ENCODE measurements around the gene PADI1.

DNA sequence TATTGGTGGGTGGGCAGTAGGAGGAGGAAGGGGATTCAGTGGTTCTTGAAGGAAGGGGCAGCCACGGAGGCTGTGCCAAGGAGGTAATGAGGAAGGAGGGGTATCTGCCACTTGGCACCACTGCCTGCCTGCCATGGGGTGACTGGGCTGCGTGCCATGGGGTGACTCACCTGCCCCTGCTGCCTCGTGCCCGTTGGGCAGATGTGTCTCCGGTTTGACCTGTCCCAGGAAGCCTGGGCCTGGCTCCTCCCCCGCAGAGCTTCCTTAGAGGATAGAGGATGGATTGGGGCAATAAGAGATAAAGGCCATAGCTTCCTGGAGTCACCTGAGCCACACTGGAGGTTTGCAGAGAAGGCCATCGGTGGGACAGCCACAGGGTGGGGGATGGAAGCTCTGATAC, 45.7 kb downstream of the PADI1 start:
- TF ChIP-seq MXI1 (conservative IDR thresholded peaks at IDR 0.05; ENCODE audit: poor library complexity, severe bottlenecking) (no peak), POLR2AphosphoS5 (IDR thresholded peaks at IDR 0.05) (no peak)
- TF ChIP-seq, protein P1, sequence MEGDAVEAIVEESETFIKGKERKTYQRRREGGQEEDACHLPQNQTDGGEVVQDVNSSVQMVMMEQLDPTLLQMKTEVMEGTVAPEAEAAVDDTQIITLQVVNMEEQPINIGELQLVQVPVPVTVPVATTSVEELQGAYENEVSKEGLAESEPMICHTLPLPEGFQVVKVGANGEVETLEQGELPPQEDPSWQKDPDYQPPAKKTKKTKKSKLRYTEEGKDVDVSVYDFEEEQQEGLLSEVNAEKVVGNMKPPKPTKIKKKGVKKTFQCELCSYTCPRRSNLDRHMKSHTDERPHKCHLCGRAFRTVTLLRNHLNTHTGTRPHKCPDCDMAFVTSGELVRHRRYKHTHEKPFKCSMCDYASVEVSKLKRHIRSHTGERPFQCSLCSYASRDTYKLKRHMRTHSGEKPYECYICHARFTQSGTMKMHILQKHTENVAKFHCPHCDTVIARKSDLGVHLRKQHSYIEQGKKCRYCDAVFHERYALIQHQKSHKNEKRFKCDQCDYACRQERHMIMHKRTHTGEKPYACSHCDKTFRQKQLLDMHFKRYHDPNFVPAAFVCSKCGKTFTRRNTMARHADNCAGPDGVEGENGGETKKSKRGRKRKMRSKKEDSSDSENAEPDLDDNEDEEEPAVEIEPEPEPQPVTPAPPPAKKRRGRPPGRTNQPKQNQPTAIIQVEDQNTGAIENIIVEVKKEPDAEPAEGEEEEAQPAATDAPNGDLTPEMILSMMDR (IDR thresholded peaks at IDR 0.05; ENCODE audit: poor library complexity, severe bottlenecking): no peak
- TF ChIP-seq, protein P2, sequence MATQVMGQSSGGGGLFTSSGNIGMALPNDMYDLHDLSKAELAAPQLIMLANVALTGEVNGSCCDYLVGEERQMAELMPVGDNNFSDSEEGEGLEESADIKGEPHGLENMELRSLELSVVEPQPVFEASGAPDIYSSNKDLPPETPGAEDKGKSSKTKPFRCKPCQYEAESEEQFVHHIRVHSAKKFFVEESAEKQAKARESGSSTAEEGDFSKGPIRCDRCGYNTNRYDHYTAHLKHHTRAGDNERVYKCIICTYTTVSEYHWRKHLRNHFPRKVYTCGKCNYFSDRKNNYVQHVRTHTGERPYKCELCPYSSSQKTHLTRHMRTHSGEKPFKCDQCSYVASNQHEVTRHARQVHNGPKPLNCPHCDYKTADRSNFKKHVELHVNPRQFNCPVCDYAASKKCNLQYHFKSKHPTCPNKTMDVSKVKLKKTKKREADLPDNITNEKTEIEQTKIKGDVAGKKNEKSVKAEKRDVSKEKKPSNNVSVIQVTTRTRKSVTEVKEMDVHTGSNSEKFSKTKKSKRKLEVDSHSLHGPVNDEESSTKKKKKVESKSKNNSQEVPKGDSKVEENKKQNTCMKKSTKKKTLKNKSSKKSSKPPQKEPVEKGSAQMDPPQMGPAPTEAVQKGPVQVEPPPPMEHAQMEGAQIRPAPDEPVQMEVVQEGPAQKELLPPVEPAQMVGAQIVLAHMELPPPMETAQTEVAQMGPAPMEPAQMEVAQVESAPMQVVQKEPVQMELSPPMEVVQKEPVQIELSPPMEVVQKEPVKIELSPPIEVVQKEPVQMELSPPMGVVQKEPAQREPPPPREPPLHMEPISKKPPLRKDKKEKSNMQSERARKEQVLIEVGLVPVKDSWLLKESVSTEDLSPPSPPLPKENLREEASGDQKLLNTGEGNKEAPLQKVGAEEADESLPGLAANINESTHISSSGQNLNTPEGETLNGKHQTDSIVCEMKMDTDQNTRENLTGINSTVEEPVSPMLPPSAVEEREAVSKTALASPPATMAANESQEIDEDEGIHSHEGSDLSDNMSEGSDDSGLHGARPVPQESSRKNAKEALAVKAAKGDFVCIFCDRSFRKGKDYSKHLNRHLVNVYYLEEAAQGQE (IDR thresholded peaks at IDR 0.05; ENCODE audit: borderline replicate concordance): no peak

All from neural cell (in vitro differentiated cells).